Measurements from ENCODE around the gene VEGFC.

The VEGFC gene

DNA sequence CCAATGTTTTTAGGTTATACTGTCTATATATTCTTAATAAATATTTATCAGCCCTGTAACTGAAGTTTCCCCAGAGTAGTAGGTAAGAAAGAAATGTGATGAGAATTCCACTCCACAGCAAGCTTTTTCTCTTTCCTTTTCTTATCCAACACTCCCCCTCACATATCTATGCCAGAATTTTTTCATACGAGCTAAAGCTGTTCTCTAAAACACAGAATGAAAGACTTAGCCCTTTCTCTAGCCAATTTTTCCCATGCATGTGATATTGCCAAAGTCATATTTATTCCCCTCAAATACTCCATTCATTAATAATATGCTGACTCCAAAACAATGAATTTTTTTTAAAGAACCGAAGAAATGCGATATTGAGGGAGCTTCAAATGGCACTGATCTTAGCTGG, 32.3 kb downstream of the VEGFC start:
- no peak for DNase-seq

DNA sequence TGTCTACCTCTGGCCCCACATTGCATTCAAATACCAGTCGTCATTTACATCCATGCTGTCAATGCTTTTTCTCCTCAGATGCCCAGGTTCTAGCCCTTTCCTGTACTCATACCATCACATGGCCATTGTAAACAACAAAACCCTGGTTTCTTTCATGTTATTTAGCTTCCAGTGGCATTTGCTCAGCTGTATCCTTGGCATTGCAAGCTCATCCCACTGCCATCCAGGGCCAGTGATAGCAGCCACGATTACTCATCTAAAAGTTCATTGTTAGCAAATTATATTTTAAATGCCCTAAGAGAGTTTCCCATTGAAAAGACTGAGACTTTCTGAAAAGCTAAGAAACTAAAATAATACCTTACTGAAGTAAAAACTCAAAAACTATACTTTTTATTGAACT, 34.0 kb downstream of the VEGFC start:
- no peak for DNase-seq

DNA sequence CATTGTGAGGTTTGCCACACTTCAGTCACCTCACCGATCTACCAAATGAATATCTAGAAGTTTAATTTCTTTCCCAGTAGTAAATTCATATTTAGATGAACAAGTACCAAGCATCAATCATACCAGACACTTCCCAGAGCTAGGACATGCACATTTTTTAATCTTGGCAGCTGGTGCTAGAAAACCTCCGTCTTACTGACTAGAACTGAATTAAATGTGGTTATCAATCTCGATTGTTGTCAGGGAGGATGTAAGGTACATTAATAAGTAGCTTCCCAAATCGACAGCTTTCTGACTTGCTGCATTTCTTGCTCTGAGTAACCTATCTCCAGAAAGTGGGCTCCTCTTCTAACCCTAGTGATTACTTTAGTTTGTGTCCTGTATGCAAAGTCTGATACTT, 34.4 kb downstream of the VEGFC start:
- no peak for DNase-seq

- no peak for DNase-seq
Measured at GRCh38 chr4:176755613-176756012, 37.1 kb downstream of the VEGFC start.

GRCh38 chr4:176755001-176755400, 37.7 kb downstream of the VEGFC start:
- DNase-seq = no peak

DNA sequence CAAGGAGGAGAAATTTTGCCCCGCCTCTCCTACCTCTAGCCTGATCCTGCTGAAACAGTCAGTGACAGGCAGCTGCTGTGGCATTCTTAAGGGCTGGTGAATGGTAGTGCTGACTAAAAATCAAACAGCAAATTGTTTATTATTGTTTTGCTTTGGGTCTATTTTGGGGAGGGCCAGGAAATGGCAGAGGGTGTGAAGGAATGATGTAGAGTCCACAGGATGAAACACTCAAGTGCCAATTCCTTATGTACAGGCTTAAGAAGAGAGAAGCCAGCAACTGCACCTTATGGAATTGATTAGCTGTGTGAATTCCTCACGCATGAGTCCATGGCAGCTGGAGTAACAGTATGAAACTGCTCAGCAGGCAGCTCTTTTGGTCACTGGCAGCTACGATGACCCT, 39.7 kb downstream of the VEGFC start:
- DNase-seq = no peak

GRCh38 chr4:176752191-176752749, 40.5 kb downstream of the VEGFC start:
- DNase-seq = no peak

- no peak for DNase-seq
Measured at GRCh38 chr4:176751061-176751460, 41.7 kb downstream of the VEGFC start.

GRCh38 chr4:176746846-176747245, 45.9 kb downstream of the VEGFC start:
- DNase-seq = no peak

DNA sequence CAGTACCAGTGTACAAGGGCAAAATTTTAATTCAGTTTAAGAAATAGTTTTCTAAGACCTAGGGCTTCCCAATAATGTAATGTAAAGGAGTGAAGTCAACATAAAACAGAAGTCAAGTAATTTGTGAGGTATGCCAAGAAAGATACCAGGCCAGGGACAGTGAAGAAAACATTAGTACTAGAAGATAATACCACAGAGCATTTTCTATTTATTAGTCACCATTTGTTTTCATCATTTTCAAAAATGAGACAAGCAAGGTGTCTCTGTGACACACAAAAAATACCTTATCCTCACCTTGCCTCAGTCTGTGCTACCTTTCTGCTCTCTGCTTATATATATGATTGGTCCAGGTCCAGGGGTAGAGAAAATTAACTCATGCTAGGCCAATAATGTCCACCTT, 46.8 kb downstream of the VEGFC start:
- no peak for DNase-seq

DNA sequence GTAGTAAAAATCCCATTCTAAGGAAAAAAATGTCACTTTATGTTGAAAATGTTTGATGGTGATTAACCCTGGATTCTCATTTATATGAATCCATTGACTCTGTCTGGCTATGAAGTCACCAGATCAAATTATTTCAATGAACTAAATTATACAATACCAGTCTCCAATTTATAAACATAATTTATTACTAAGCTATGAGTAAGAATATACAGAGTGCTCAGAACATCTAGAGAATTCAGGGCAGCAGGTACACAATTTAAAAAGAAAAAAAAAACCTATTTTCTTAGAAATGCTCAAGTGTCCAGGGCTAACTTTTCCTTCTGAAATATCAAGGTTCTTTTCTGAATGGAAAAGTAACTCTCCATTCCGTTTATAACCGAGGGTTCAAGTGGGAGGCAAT, 48.6 kb downstream of the VEGFC start:
- DNase-seq = no peak

DNA sequence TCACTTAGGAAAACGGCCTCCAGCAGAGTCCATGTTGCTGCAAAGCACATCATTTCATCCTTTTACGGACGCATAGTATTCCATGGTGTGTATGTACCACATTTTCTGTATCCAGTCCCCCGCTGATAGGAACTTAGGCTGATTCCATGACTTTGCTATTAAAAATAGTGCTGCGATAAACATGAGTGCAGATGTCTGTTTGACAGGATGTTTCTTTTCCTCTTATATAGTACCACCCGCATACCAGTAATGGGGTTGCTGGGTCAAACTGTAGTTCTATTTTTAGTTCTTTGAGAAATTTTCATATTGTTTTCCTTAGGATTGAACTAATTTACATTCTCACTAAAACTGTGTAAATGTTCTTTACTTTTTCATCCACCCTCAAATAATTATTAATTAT, 50.5 kb downstream of the VEGFC start:
- DNase-seq = no peak

GRCh38 chr4:176741253-176741652, 51.5 kb downstream of the VEGFC start:
- DNase-seq = no peak

DNA sequence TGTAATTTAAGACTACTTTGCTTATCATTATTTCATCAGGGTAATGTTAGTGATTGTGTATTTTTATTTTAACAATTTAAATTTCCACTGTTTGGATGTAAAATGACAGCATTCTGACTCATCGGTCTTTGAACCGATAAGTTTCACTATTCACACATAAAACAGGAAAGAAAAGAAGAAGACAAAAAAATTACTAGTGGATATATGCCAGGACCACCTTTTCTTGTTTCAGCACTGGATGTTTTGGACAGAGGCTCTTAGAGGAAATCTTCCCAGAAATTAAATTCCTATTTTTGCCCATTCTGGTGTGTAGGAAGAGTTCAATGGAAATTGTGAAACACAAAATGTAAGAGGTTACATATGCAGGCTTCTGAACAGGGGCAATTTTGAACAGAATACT, 57.4 kb downstream of the VEGFC start:
- DNase-seq = no peak

- no peak for DNase-seq
Measured at GRCh38 chr4:176734461-176734860, 58.3 kb downstream of the VEGFC start.

GRCh38 chr4:176729489-176729888, 63.2 kb downstream of the VEGFC start:
- DNase-seq = no peak

DNA sequence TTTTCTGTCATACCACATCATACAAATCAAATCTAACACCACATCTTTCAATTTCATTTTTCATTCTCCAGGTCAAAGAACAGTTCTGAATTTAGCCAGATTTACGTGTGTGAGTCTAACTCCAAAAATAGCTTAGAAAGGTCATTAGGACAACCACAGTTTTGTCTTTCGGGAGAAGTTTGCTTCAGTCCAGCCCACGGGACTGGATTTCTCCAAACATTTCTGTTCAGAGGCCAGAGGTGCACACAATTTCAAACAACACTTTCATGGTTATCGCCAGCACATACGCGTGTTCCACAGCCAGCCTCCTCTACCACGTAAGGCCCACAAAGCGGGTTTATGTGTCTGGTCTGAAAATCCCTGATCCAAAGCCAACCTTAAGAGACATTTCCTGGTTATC, 65.9 kb downstream of the VEGFC start:
- DNase-seq = no peak

GRCh38 chr4:176721459-176721858, 71.3 kb downstream of the VEGFC start:
- DNase-seq = no peak

DNA sequence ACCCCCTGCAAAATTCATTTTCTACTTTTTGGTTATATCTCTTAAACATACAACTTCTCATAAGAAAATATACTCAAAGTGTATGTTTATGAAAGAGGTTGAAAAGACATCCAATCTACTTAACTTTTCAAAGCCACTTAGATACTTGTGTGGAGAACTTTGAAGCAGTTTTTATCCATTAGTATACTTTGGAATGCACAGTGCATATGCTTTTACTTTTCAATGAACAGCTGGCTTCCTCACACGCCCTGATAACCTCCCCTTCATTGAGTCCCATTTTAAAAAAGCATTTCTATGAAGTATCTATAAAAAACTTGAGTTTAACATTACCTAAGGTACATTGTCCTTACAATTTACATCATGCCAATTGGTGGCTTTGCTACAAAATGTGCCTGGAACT, 73.8 kb downstream of the VEGFC start:
- DNase-seq = no peak

DNA sequence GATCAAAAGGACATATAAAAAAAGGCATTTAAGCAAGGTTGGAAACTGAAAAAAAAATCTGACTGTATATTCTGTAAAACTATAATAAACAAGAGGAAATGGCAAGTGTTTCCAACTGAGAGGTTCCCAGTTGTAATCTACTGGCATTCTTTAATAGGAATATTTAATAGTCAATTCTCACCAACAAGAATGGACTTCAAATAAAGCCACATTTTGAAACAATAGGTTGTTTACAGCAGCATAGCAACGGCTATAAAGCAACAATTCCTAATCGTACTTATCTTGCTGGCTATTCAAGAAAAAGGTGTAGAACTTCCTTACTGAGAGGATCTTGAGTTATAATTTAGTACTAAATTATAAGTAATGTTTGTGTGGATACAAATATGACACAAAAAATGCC, 75.5 kb downstream of the VEGFC start:
- DNase-seq = no peak

DNA sequence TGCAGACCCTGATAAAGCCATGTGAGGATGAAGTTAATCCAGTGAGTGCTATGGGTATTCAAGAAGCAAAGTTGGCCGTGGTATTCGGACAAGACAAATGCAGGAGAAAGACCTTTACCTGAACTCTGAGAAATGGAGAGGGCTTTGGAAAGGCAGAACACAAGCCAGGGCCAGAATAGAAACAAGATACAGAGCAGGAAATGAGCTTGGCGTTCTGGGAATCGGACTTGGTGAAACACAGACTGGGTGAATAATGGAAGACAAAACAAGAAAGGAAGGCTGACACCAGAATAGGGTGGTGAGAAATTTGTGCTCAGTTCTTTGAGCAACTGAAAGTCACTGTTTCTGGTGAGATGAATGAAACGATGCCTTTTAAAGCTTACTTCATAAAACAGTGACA, 83.3 kb downstream of the VEGFC start:
- DNase-seq = no peak

DNA sequence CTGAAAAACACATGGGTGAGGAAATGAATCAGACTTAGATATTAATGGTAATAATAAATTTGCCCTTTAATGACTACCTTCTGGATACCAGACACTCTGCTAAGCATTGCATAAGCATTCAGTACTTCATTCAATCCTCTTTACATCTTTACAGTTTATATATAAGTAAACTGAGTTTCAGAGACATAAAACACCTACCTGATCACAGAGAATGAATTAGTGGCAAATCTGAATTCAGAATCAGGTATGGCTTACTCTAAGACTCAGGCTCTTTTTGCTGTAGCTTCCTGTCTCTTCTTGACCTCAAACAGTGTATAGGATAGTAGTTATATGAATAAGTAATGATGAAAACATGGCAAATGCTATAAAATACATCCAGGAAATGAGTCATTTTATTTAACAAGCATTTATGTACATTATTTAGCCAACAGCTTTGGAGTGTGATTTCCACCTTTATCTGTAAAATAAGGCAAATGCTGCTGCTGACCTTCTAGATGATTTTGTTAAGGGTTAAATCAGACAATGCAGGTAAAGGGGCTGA, 83.9 kb downstream of the VEGFC start:
- no peak for DNase-seq

- no peak for DNase-seq
Measured at GRCh38 chr4:176690716-176691115, 102.0 kb downstream of the VEGFC start.

DNA sequence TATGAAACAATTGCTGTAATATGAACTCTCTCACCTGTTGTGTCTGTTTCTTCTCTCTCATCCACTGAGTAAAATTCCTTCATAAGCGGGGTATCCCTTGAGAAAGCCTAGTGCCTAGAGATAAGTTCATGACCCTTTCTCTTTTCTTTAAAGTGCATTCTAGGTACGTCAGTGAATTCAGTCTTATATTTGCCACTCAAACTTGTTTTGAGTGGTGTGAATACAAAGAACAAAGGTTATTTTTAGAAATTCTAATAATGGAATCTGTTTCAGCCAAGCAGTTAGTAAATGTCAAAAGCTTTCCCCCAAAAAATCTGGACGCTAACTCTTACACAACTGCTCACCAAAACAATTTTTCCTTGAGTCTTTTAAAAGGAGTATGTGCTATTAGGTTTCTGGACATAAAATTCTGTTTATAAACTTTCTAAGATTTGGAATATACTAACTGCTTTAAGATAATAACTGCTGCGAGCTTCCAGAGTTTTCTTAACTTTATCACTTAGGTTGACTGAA, 112.0 kb downstream of the VEGFC start:
- DNase-seq = no peak

DNA sequence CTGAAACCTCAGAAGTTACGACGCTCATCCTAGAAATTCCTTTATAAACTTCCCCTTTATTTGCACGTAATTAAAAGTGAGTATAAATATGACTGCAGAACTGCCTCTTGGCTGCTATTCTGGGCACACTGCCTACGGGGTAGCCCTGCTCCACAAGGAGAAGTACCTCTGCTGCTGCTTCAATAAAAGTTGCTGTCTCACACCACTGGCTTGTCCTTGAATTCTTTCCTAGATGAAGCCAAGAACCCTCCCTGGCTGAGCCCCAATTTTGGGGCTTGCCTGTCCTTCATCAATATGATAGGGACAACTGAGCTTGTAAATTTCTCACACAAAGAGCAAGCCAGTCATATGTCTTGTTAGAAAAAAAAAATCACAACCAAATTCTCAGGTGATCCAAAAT, 115.8 kb downstream of the VEGFC start:
- no peak for DNase-seq

Data from activated CD4-positive, alpha-beta T cell treated with anti-CD3 and anti-CD28 coated beads, Interleukin-10, Interleukin-2, amounts not matched to agents 100 ng/mL and 50 ng/mL, durations not matched to agents 16 hours and 8 hours (primary cell).